Breast epithelium (tissue), 3 donors: Measurements from ENCODE around the gene THOC6.

ENCODE experiments used
- CTCF ChIP-seq, 3 donors: fragments of 450-650 bp; IDR thresholded peaks; one replicate each; pipeline ENCODE4 v1.5.1; 2016 to 2017; ENCODE audit warnings: antibody characterized with exemption in 3 of 3, mild to moderate bottlenecking in 3 of 3, moderate library complexity in 3 of 3
- POLR2A ChIP-seq: fragments of 450-650 bp; IDR thresholded peaks from one replicate; pipeline ENCODE4 v1.6.1; 2016; ENCODE audit warnings: antibody characterized with exemption, mild to moderate bottlenecking, moderate library complexity

- TF ChIP-seq CTCF (IDR thresholded peaks at IDR 0.05): no peak
- no peak for TF ChIP-seq POLR2A
Observed at GRCh38 chr16:3025032-3026002, 1.5 kb downstream of the THOC6 start.
